GM20000 (cell line): ENCODE measurements around the gene CD38.
"Not testable (repeated sequence)": the region's sequence is repeated elsewhere in the genome, so short reads cannot be mapped to it uniquely, and the experiment has no call there.

ENCODE experiments used
- DNase-seq: peaks from one replicate; pipeline ENCODE4 v3.0.0; 2012; ENCODE audit warnings: low spot score
- CTCF ChIP-seq: IDR thresholded peaks from 2 replicates; pipeline ENCODE4 v1.5.1; 2012; ENCODE audit warnings: mild to moderate bottlenecking, control low read depth; ENCODE audit errors: extremely low read depth, missing control alignments

CD38 gene

GRCh38 chr4:15832523-15833451 lies 54.7 kb downstream of the CD38 start:
- no peak for DNase-seq
- no peak for TF ChIP-seq CTCF

DNA sequence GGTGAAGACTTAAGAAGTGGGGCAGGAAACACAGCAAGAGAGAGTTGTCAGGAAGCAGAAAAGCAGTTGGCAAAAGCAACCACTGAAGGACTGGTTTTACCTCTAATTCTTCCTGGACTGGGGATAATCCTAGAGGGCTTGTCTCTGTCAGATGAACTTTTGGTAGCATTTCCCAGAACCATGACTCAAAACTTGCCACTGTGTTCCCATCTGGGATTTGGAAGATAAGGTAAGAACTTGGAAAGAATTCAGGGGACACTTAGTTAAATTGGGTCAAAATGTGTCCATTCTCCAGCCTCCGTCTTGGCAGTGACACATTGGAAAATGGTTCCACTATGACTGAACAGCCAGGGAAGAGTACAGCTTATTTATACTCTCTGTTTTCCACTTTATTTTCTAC lies 55.7 kb downstream of the CD38 start:
- DNase-seq: no peak
- no peak for TF ChIP-seq CTCF

DNA sequence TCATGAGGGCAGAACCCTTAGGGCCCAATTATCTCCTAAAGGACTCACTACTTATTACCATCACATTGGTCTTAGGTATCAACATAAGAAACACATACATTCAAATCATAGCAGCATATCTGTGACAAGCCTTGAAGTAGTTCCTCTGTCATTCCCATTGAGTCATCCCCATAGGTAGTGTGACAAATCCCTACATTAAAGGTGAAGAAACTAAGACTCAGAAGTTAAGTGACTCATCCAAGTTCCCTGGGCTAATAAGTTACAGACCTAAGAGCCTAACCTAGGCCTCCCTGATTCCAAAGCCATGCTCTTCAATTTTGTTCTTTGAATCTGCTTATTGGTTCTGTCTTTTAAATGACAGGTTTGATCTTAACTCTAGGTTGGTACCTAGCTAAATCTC lies 58.2 kb downstream of the CD38 start:
- no peak for TF ChIP-seq CTCF
- no peak for DNase-seq

GRCh38 chr4:15837591-15837990 lies 59.5 kb downstream of the CD38 start:
- no peak for DNase-seq
- TF ChIP-seq CTCF: no peak

DNA sequence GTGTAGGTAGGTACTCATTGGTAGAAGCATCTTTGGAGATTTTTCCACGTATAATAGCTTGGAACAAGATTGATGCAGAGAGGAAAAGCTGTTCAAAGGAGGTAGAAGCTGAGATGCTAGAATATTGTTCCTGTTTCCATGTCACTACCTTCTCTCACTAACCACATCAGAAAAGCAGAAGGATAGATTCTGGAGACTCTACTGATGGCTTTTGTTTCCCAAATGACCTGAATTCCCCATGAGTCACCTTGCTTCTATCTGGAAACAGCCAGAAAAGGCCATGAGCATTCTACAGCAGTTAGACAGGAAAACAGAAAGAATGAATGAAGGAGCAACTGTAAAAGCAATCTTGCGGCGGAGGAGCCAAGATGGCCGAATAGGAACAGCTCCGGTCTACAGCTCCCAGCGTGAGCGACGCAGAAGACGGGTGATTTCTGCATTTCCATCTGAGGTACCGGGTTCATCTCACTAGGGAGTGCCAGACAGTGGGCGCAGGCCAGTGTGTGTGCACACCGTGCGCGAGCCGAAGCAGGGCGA lies 63.1 kb downstream of the CD38 start:
- DNase-seq: not testable (repeated sequence)

DNA sequence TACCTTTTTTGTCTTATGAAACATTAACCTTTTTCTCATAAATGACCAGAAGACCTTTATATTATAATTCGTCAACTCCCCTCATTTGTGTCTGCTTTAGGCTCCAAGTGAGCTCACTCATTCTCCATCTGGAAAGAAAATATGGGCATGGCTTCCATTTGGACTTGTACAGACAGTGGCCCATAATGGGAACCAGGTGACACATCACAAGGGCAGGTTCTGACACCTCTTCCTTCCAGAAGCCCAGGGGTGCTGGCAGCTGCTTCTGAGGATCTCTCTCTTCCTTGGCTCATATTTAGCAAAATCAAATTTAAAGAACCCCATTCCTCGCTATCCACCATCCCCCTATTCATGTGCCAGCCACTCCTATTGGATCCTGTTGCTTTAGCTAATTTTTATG lies 69.6 kb downstream of the CD38 start:
- TF ChIP-seq CTCF: no peak
- no peak for DNase-seq

GRCh38 chr4:15848191-15848842 lies 70.2 kb downstream of the CD38 start:
- DNase-seq: no peak
- no peak for TF ChIP-seq CTCF

GRCh38 chr4:15851969-15852368 lies 73.8 kb downstream of the CD38 start:
- DNase-seq: no peak
- TF ChIP-seq CTCF: no peak
